Ramos (cell line): ENCODE data around the gene ZNF524.

Experiments
- in situ Hi-C: fragments of 300-500 bp; cut with MboI; formaldehyde crosslinking; loops from one replicate; pipeline ENCODE4 v1.14.3; 2022; ENCODE audit warnings: low sequenced_read_pairs; ENCODE audit not compliant: unreplicated experiment

ZNF524 gene

GRCh38 chr19:55649268-55650125, 49.4 kb downstream of the ZNF524 start:
- in situ Hi-C loops = loop anchor here (25.0 kb wide), 2 partner anchors 362 to 1462 kb away; partner anchors contain the start of genes BRSK1, HSPBP1, MBOAT7 and TSEN34

GRCh38 chr19:55650126-55650557, 50.1 kb downstream of the ZNF524 start:
- in situ Hi-C loops = loop anchor here (25.0 kb wide), 1 partner anchor 1463 kb away; the partner anchor contains the start of genes MBOAT7 and TSEN34

GRCh38 chr19:55650602-55651230, 50.6 kb downstream of the ZNF524 start:
- in situ Hi-C loops = loop anchor here (25.0 kb wide), 1 partner anchor 1463 kb away; the partner anchor contains the start of genes MBOAT7 and TSEN34

- in situ Hi-C loops = loop anchor here (25.0 kb wide), 1 partner anchor 1464 kb away; the partner anchor contains the start of genes MBOAT7 and TSEN34
Observed at GRCh38 chr19:55651236-55651635, 51.1 kb downstream of the ZNF524 start.

- in situ Hi-C loops = loop anchor here (25.0 kb wide), 1 partner anchor 1465 kb away; the partner anchor contains the start of genes MBOAT7 and TSEN34
Observed at GRCh38 chr19:55652311-55653128, 52.4 kb downstream of the ZNF524 start.
